Activated naive CD4-positive, alpha-beta T cell treated with anti-CD3 and anti-CD28 coated beads, Interleukin-2, amount 50 U/mL, for 72 hours (primary cell): Measurements from ENCODE around the gene FRYL. TPM values are rescaled to one million over a fixed set of nuclear protein-coding genes. Genes with fewer than 3 reads are reported as not detected.
"Not testable (repeated sequence)": the region's sequence is repeated elsewhere in the genome, so short reads cannot be mapped to it uniquely, and the experiment has no call there.

ENCODE experiments used
- ATAC-seq, 2 donors: fragments of 150-1000 bp; cut with Tn5 transposase; 2 replicates each; pipeline ENCODE4 v1.10.0; 2021; ENCODE audit warnings: mild to moderate bottlenecking in 2 of 2, moderate library complexity in 2 of 2
- DNase-seq, 2 donors: peaks; one replicate each; pipeline ENCODE4 v3.0.0; 2021 to 2022; ENCODE audit warnings: low spot score in 2 of 2
- H3K27ac Mint-ChIP-seq, 2 donors: one replicate each; pipeline ENCODE4 v1.8.0; 2022; ENCODE audit warnings: mild to moderate bottlenecking in 2 of 2, mixed read lengths in 2 of 2
- H3K36me3 Mint-ChIP-seq, 2 donors: one replicate each; pipeline ENCODE4 v1.8.0; 2022; ENCODE audit warnings: mixed read lengths in 2 of 2
- H3K9me3 Mint-ChIP-seq, 2 donors: one replicate each; pipeline ENCODE4 v1.8.0; 2022; ENCODE audit warnings: mixed read lengths in 2 of 2
- total RNA-seq, 2 donors: library from RNA; stranded (reverse); gene quantifications; one replicate each; pipeline ENCODE4 v1.2.3, GENCODE V29; 2022

The FRYL gene
- total RNA-seq, 2 donors from 2014 or later: 74.9 to 84.3 TPM

GRCh38 chr4:48725414-48725813 is 54.7 kb downstream of the FRYL start:
- no peak for ATAC-seq
- DNase-seq: no peak
- Mint-ChIP-seq H3K27ac (no peak overlapping the region), H3K36me3 (peaks cover 0 to 17% of the 10 kb centered on the region in 2 donors), H3K9me3 (peaks cover 3 to 4% of the 10 kb centered on the region in 2 donors)

- no peak for DNase-seq
- no peak for ATAC-seq
- peaks cover 5 to 24% of the 10 kb centered on the region in 2 donors for H3K36me3 Mint-ChIP-seq
- peak overlapping the region in 1 of 2 donors; percentile 1 for H3K27ac Mint-ChIP-seq
- H3K9me3 Mint-ChIP-seq: peaks cover 5 to 10% of the 10 kb centered on the region in 2 donors
Observed at GRCh38 chr4:48722509-48723446, 57.3 kb downstream of the FRYL start.

GRCh38 chr4:48720459-48720858 is 59.6 kb downstream of the FRYL start:
- Mint-ChIP-seq H3K27ac (peak overlapping the region in 1 of 2 donors; percentile 46), H3K36me3 (peaks cover 5 to 36% of the 10 kb centered on the region in 2 donors), H3K9me3 (peaks cover 5 to 10% of the 10 kb centered on the region in 2 donors)
- ATAC-seq (peak; percentile 63 to 86), DNase-seq (no peak)

GRCh38 chr4:48718818-48719465 is 61.1 kb downstream of the FRYL start:
- Mint-ChIP-seq H3K9me3 (peaks cover 5 to 10% of the 10 kb centered on the region in 2 donors), H3K27ac (no peak overlapping the region), H3K36me3 (peaks cover 5 to 36% of the 10 kb centered on the region in 2 donors)
- no peak for ATAC-seq
- no peak for DNase-seq

- H3K27ac Mint-ChIP-seq, DNase-seq, ATAC-seq: not testable (repeated sequence)
- Mint-ChIP-seq H3K9me3 (peaks cover 5 to 16% of the 10 kb centered on the region in 2 donors), H3K36me3 (peaks cover 5 to 48% of the 10 kb centered on the region in 2 donors)
Observed at GRCh38 chr4:48716285-48716684, 63.8 kb downstream of the FRYL start.

GRCh38 chr4:48710446-48711209 is 69.5 kb downstream of the FRYL start:
- H3K27ac Mint-ChIP-seq: no peak overlapping the region
- peaks cover 3 to 14% of the 10 kb centered on the region in 2 donors for H3K9me3 Mint-ChIP-seq
- ATAC-seq: no peak
- peaks cover 13 to 47% of the 10 kb centered on the region in 2 donors for H3K36me3 Mint-ChIP-seq
- no peak for DNase-seq

GRCh38 chr4:48709901-48710300 is 70.2 kb downstream of the FRYL start:
- ATAC-seq (no peak), DNase-seq (no peak)
- peaks cover 3 to 14% of the 10 kb centered on the region in 2 donors for H3K9me3 Mint-ChIP-seq
- H3K27ac Mint-ChIP-seq: no peak overlapping the region
- H3K36me3 Mint-ChIP-seq: peaks cover 13 to 47% of the 10 kb centered on the region in 2 donors

- Mint-ChIP-seq H3K36me3 (peaks cover 13 to 43% of the 10 kb centered on the region in 2 donors), H3K9me3 (peaks cover 3 to 9% of the 10 kb centered on the region in 2 donors), H3K27ac (no peak overlapping the region)
Observed at GRCh38 chr4:48708610-48709009, 71.5 kb downstream of the FRYL start.

GRCh38 chr4:48706736-48707135 is 73.3 kb downstream of the FRYL start:
- H3K9me3 Mint-ChIP-seq: peaks cover 3 to 4% of the 10 kb centered on the region in 2 donors
- H3K27ac Mint-ChIP-seq: no peak overlapping the region
- DNase-seq: no peak
- ATAC-seq: peak; percentile 56 to 65
- peaks cover 13 to 29% of the 10 kb centered on the region in 2 donors for H3K36me3 Mint-ChIP-seq

More at GRCh38 chr4:48708610-48709009, 71.5 kb downstream of the FRYL start:
- ATAC-seq: no peak
- no peak for DNase-seq

GRCh38 chr4:48705609-48706008 is 74.5 kb downstream of the FRYL start:
- Mint-ChIP-seq H3K9me3 (no peaks in the 10 kb centered on the region), H3K27ac (no peak overlapping the region), H3K36me3 (peaks cover 13 to 23% of the 10 kb centered on the region in 2 donors)
- DNase-seq (no peak), ATAC-seq (no peak)

- ATAC-seq (no peak), DNase-seq (no peak)
- Mint-ChIP-seq H3K36me3 (peaks cover 4 to 11% of the 10 kb centered on the region in 2 donors), H3K9me3 (no peaks in the 10 kb centered on the region), H3K27ac (no peak overlapping the region)
Observed at GRCh38 chr4:48704091-48704802, 75.8 kb downstream of the FRYL start.

- ATAC-seq (peak; percentile 19 to 37), DNase-seq (no peak)
- Mint-ChIP-seq H3K36me3 (no peaks in the 10 kb centered on the region), H3K27ac (peak overlapping the region in 1 of 2 donors; percentile 11), H3K9me3 (no peaks in the 10 kb centered on the region)
Observed at GRCh38 chr4:48699475-48699874, 80.6 kb downstream of the FRYL start.

GRCh38 chr4:48698029-48698971 is 81.8 kb downstream of the FRYL start:
- no peak for ATAC-seq
- no peak overlapping the region for H3K27ac Mint-ChIP-seq
- no peaks in the 10 kb centered on the region for H3K36me3 Mint-ChIP-seq
- H3K9me3 Mint-ChIP-seq: no peaks in the 10 kb centered on the region
- DNase-seq: no peak

- ATAC-seq, H3K9me3 Mint-ChIP-seq, H3K36me3 Mint-ChIP-seq, DNase-seq, H3K27ac Mint-ChIP-seq: not testable (repeated sequence)
Observed at GRCh38 chr4:48697516-48697915, 82.6 kb downstream of the FRYL start.

GRCh38 chr4:48694824-48695223 is 85.3 kb downstream of the FRYL start:
- DNase-seq (no peak), ATAC-seq (no peak)
- H3K36me3 Mint-ChIP-seq: no peaks in the 10 kb centered on the region
- H3K9me3 Mint-ChIP-seq: no peaks in the 10 kb centered on the region
- H3K27ac Mint-ChIP-seq: no peak overlapping the region
